ENCODE data around the gene TMC5. TPM values are rescaled to one million over a fixed set of nuclear protein-coding genes. Genes with fewer than 3 reads are reported as not detected.

Gene TMC5
- total and polyA plus RNA-seq, 2 of the 13 experiments (the other 11 are each of a cell fraction or from before 2014, with no cell fraction given), result 0.09 to 0.41 TPM

DNA sequence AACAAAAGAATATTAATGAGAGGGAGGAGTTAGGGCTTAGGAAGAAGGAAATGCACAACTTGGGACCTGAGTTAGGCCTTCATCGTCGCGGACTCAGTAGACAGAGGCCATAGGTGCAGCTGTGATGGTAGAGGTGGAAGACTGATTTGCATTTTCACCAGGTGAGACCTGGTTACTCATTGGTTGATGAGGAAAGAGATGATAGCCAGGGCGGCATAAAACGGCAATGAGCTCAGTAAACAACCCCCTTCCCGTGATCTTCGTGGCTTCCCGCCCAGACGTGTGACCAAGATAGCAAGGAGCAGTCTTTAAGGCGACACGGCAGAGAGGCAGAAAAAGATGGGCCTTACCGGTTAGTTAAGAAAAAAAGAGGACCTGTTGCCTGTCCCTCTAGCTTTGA lies at the start of gene TMC5 (continued):
- TF ChIP-seq, protein P1, sequence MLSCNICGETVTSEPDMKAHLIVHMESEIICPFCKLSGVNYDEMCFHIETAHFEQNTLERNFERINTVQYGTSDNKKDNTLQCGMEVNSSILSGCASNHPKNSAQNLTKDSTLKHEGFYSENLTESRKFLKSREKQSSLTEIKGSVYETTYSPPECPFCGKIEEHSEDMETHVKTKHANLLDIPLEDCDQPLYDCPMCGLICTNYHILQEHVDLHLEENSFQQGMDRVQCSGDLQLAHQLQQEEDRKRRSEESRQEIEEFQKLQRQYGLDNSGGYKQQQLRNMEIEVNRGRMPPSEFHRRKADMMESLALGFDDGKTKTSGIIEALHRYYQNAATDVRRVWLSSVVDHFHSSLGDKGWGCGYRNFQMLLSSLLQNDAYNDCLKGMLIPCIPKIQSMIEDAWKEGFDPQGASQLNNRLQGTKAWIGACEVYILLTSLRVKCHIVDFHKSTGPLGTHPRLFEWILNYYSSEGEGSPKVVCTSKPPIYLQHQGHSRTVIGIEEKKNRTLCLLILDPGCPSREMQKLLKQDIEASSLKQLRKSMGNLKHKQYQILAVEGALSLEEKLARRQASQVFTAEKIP (CRISPR knock-in tag; IDR thresholded peaks at IDR 0.05; ENCODE audit: borderline replicate concordance), result no peak
- TF ChIP-seq, protein P2, sequence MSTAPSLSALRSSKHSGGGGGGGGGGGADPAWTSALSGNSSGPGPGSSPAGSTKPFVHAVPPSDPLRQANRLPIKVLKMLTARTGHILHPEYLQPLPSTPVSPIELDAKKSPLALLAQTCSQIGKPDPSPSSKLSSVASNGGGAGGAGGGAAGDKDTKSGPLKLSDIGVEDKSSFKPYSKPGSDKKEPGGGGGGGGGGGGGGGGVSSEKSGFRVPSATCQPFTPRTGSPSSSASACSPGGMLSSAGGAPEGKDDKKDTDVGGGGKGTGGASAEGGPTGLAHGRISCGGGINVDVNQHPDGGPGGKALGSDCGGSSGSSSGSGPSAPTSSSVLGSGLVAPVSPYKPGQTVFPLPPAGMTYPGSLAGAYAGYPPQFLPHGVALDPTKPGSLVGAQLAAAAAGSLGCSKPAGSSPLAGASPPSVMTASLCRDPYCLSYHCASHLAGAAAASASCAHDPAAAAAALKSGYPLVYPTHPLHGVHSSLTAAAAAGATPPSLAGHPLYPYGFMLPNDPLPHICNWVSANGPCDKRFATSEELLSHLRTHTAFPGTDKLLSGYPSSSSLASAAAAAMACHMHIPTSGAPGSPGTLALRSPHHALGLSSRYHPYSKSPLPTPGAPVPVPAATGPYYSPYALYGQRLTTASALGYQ (CRISPR knock-in tag; IDR thresholded peaks at IDR 0.05), result no peak
- TF ChIP-seq ZNF543 (CRISPR knock-in tag; IDR thresholded peaks at IDR 0.05), result no peak
- TF ChIP-seq NONO (IDR thresholded peaks at IDR 0.05), result no peak
- no peak for TF ChIP-seq NONO (CRISPR knock-in tag; conservative IDR thresholded peaks at IDR 0.05)
- TF ChIP-seq ZNF563 (CRISPR knock-in tag; IDR thresholded peaks at IDR 0.05), result no peak
- no peak for TF ChIP-seq TOE1 (CRISPR knock-in tag; IDR thresholded peaks at IDR 0.05)
- no peak for TF ChIP-seq ZNF619 (CRISPR knock-in tag; IDR thresholded peaks at IDR 0.05)
- no peak for TF ChIP-seq ZNF234 (CRISPR knock-in tag; conservative IDR thresholded peaks at IDR 0.05)
- TF ChIP-seq, protein P3, sequence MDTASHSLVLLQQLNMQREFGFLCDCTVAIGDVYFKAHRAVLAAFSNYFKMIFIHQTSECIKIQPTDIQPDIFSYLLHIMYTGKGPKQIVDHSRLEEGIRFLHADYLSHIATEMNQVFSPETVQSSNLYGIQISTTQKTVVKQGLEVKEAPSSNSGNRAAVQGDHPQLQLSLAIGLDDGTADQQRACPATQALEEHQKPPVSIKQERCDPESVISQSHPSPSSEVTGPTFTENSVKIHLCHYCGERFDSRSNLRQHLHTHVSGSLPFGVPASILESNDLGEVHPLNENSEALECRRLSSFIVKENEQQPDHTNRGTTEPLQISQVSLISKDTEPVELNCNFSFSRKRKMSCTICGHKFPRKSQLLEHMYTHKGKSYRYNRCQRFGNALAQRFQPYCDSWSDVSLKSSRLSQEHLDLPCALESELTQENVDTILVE (CRISPR knock-in tag; IDR thresholded peaks at IDR 0.05), result no peak
- no peak for TF ChIP-seq KAT8 (CRISPR knock-in tag; IDR thresholded peaks at IDR 0.05)
- TF ChIP-seq, protein P4, sequence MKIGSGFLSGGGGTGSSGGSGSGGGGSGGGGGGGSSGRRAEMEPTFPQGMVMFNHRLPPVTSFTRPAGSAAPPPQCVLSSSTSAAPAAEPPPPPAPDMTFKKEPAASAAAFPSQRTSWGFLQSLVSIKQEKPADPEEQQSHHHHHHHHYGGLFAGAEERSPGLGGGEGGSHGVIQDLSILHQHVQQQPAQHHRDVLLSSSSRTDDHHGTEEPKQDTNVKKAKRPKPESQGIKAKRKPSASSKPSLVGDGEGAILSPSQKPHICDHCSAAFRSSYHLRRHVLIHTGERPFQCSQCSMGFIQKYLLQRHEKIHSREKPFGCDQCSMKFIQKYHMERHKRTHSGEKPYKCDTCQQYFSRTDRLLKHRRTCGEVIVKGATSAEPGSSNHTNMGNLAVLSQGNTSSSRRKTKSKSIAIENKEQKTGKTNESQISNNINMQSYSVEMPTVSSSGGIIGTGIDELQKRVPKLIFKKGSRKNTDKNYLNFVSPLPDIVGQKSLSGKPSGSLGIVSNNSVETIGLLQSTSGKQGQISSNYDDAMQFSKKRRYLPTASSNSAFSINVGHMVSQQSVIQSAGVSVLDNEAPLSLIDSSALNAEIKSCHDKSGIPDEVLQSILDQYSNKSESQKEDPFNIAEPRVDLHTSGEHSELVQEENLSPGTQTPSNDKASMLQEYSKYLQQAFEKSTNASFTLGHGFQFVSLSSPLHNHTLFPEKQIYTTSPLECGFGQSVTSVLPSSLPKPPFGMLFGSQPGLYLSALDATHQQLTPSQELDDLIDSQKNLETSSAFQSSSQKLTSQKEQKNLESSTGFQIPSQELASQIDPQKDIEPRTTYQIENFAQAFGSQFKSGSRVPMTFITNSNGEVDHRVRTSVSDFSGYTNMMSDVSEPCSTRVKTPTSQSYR (CRISPR knock-in tag; IDR thresholded peaks at IDR 0.05; ENCODE audit: borderline replicate concordance), result no peak
- no peak for TF ChIP-seq GFI1 (CRISPR knock-in tag; IDR thresholded peaks at IDR 0.05; ENCODE audit: borderline replicate concordance)
